HCT116 (cell line): Measurements from ENCODE around the gene KIAA1755. TPM values are rescaled to one million over a fixed set of nuclear protein-coding genes. Genes with fewer than 3 reads are reported as not detected.

Experiments
- ATAC-seq: fragments of 200-7000 bp; cut with Tn5 transposase; 2 replicates; pipeline ENCODE4 v1.9.1; 2020; ENCODE audit warnings: mild to moderate bottlenecking, moderate library complexity
- BruUV-seq: library from RNA; stranded (reverse); fragments of 400-500 nt; replicated peaks from 2 replicates; lab custom pipeline; 2021; lab: Mats Ljungman, UMichigan
- CTCF ChIA-PET: fragments of 300-600 bp; sonication (Branson Sonifier 250); formaldehyde crosslinking; loops from one replicate; lab custom pipeline; 2021; ENCODE audit warnings: antibody characterized with exemption; lab: Charles Lee
- POLR2A ChIA-PET: fragments of 300-600, 350-600 bp; sonication (Branson Sonifier 250); formaldehyde crosslinking; loops from one replicate; lab custom pipeline; 2021; ENCODE audit warnings: antibody characterized with exemption; lab: Charles Lee
- RAD21 ChIA-PET, 2 experiments: fragments of 300-600 bp; sonication (Branson Sonifier 250); formaldehyde crosslinking; loops; one replicate each; lab custom pipeline; 2023; ENCODE audit warnings: low total read pairs in 2 of 2; ENCODE audit not compliant: uncharacterized antibody in 2 of 2, unreplicated experiment in 2 of 2, low non-redundant PET in 1 of 2; lab: Charles Lee
- DNase-seq: peaks from one replicate; pipeline ENCODE4 v3.0.0-alpha.2; 2010; ENCODE audit warnings: low read depth, low spot score
- H2AFZ ChIP-seq: fragments of 200-600 bp; shearing (Covaris generic), sonication (generic); 2 replicates; pipeline ENCODE4 v1.6.1; 2017; ENCODE audit warnings: low read depth, mixed run types, mixed read lengths, antibody characterized with exemption, low read length; ENCODE audit not compliant: poor library complexity, severe bottlenecking
- H3K27ac ChIP-seq: 2 replicates; pipeline ENCODE4 v1.5.1; 2012; ENCODE audit warnings: low read depth, low read length
- H3K27me3 ChIP-seq: fragments of 200-600 bp; sonication (generic); 2 replicates; pipeline ENCODE4 v1.6.1; 2016; ENCODE audit warnings: mixed run types, low read length, mixed read lengths; ENCODE audit not compliant: insufficient read depth
- H3K36me3 ChIP-seq, 2 experiments: fragments of 200-500 bp in 1 of 2; fragments of 200-600 bp in 1 of 2; sonication (Bioruptor generic) in 1 of 2; sonication (generic) in 1 of 2; 2 replicates each; pipeline versions ENCODE4 v1.5.1 to v1.6.1; 2014 to 2016; ENCODE audit warnings: low read length in 2 of 2, inconsistent platforms in 1 of 2, mixed read lengths in 1 of 2, mixed run types in 1 of 2; ENCODE audit not compliant: insufficient read depth in 2 of 2, control insufficient read depth in 1 of 2
- H3K4me1 ChIP-seq, 2 experiments: fragments of 200-600 bp in 1 of 2; sonication (generic) in 1 of 2; 2 replicates each; pipeline versions ENCODE4 v1.5.1 to v1.6.1; 2012 to 2017; ENCODE audit warnings: low read length in 2 of 2, inconsistent platforms in 1 of 2, mild to moderate bottlenecking in 1 of 2, mixed read lengths in 1 of 2, mixed run types in 1 of 2, moderate library complexity in 1 of 2; ENCODE audit not compliant: insufficient read depth in 2 of 2, control insufficient read depth in 1 of 2
- H3K4me2 ChIP-seq: fragments of 200-600 bp; sonication (generic); 2 replicates; pipeline ENCODE4 v1.6.1; 2017; ENCODE audit warnings: mixed run types, low read length, mixed read lengths
- H3K4me3 ChIP-seq, 2 experiments: fragments of 200-600 bp in 1 of 2; sonication (generic) in 1 of 2; replicated peaks in 1 of 2; 2 replicates each; pipeline ENCODE4 v1.5.1; 2011 to 2016; ENCODE audit warnings: low read length in 2 of 2, control low read depth in 1 of 2, low read depth in 1 of 2, mild to moderate bottlenecking in 1 of 2, mixed read lengths in 1 of 2, mixed run types in 1 of 2
- H3K79me2 ChIP-seq: fragments of 200-600 bp; sonication (generic); 2 replicates; pipeline ENCODE4 v1.6.1; 2017; ENCODE audit warnings: mild to moderate bottlenecking, mixed run types, low read length, moderate library complexity, mixed read lengths; ENCODE audit not compliant: insufficient read depth
- H3K9ac ChIP-seq: fragments of 200-600 bp; sonication (generic); 2 replicates; pipeline ENCODE4 v1.6.1; 2016; ENCODE audit warnings: low read length, mixed read lengths
- H3K9me2 ChIP-seq: fragments of 200-600 bp; sonication (generic), shearing (Covaris generic); 2 replicates; pipeline ENCODE4 v1.6.1; 2017; ENCODE audit warnings: mixed run types, mild to moderate bottlenecking, moderate library complexity; ENCODE audit not compliant: insufficient read depth
- H3K9me3 ChIP-seq, 2 experiments: fragments of 200-500 bp in 1 of 2; fragments of 200-600 bp in 1 of 2; sonication (Bioruptor generic) in 1 of 2; sonication (generic) in 1 of 2; 2 replicates each; pipeline ENCODE4 v1.6.1; 2014 to 2017; ENCODE audit warnings: low read length in 2 of 2, mixed read lengths in 2 of 2, inconsistent platforms in 1 of 2, low read depth in 1 of 2, mild to moderate bottlenecking in 1 of 2, mixed run types in 1 of 2, moderate library complexity in 1 of 2; ENCODE audit not compliant: control insufficient read depth in 1 of 2, insufficient read depth in 1 of 2
- H4K20me1 ChIP-seq: fragments of 200-600 bp; sonication (generic), shearing (Covaris generic); 2 replicates; pipeline ENCODE4 v1.6.1; 2017; ENCODE audit warnings: mixed run types, mild to moderate bottlenecking, moderate library complexity; ENCODE audit not compliant: insufficient read depth
- EZH2 ChIP-seq: fragments of 200-600 bp; sonication (generic); IDR thresholded peaks from 2 replicates; pipeline ENCODE4 v1.6.1; 2017; ENCODE audit warnings: antibody characterized with exemption, mixed run types
- EZH2phosphoT487 ChIP-seq: fragments of 200-600 bp; IDR thresholded peaks from 2 replicates; pipeline ENCODE4 v1.6.1; 2018; ENCODE audit warnings: antibody characterized with exemption, borderline replicate concordance
- TCF7L2 ChIP-seq: IDR thresholded peaks from 2 replicates; pipeline ENCODE4 v1.7.0; 2011; ENCODE audit warnings: borderline replicate concordance, inconsistent platforms; ENCODE audit not compliant: insufficient read depth, insufficient read length; ENCODE audit errors: extremely low read depth
- ZBTB33 ChIP-seq: IDR thresholded peaks from 2 replicates; pipeline ENCODE4 v1.6.1; 2011; ENCODE audit warnings: mild to moderate bottlenecking, low read length, moderate library complexity; ENCODE audit not compliant: insufficient replicate concordance; ENCODE audit errors: extremely low read depth
- intact Hi-C: fragments of 100-400 bp; cut with micrococcal nuclease; formaldehyde crosslinking; loops from 2 replicates; pipeline ENCODE4 v1.10.0; 2022
- total RNA-seq: library from RNA; stranded (reverse); gene quantifications from one replicate; pipeline ENCODE4 v1.2.1, GENCODE V29; 2021; ENCODE audit not compliant: unreplicated experiment

Gene KIAA1755
- total RNA-seq, 1 experiment from 2014 or later, result not detected

- ChIA-PET RAD21 (interaction anchor here (0.6 to 1.3 kb wide), 2 partner anchors 168 to 371 kb away, joined by 3 to 4 read pairs; no protein-coding TSS in a partner anchor), POLR2A (no interaction called here)
- BruUV-seq, result no TSS peak
Observed at GRCh38 chr20:38225240-38225899, 35.2 kb downstream of the KIAA1755 start.

More at GRCh38 chr20:38225240-38225899, 35.2 kb downstream of the KIAA1755 start:
- Histone ChIP-seq H2AFZ (no peak overlapping the region), H3K4me1 (peaks cover 0 to 5% of the 10 kb centered on the region in 2 experiments; a peak in 1 of 4 replicates), H3K36me3 (no peaks in the 10 kb centered on the region), H3K79me2 (no peaks in the 10 kb centered on the region), H4K20me1 (no peaks in the 10 kb centered on the region), H3K9ac (no peak overlapping the region), H3K9me2 (no peaks in the 10 kb centered on the region), H3K4me3 (no peak overlapping the region), H3K27ac (no peak overlapping the region), H3K27me3 (no peaks in the 10 kb centered on the region), H3K4me2 (no peak overlapping the region), H3K9me3 (no peaks in the 10 kb centered on the region)
- TF ChIP-seq ZBTB33 (no peak), EZH2 (no peak), TCF7L2 (no peak), EZH2phosphoT487 (no peak)
- ATAC-seq (no peak), DNase-seq (no peak)
- CTCF ChIA-PET, result interaction anchor here (1.1 to 3.6 kb wide), 4 partner anchors 7 to 168 kb away, joined by 3 to 13 read pairs (median 6); no protein-coding TSS in a partner anchor
- intact Hi-C loops, result no loop called here
